Measurements from ENCODE around the gene MAN1A2. TPM values are rescaled to one million over a fixed set of nuclear protein-coding genes. Genes with fewer than 3 reads are reported as not detected.

MAN1A2 gene
- total RNA-seq, 1 donor: 51.0 TPM

- H3K27ac ChIP-seq (ENCODE audit: low read depth, low read length): no peak overlapping the region
- no peaks in the 10 kb centered on the region for H3K4me1 ChIP-seq (ENCODE audit: insufficient read depth, low read length)
- H3K79me2 ChIP-seq (ENCODE audit: insufficient read depth, low read length): peaks cover 62% of the 10 kb centered on the region
- no peak overlapping the region for H3K4me3 ChIP-seq (ENCODE audit: insufficient read depth, low read length)
- TF ChIP-seq CTCF (IDR thresholded peaks at IDR 0.05; ENCODE audit: extremely low read depth, low read depth, low read length): no peak
- H3K27me3 ChIP-seq (ENCODE audit: insufficient read depth, low read length): no peaks in the 10 kb centered on the region
- H2AFZ ChIP-seq (ENCODE audit: low read length): no peak overlapping the region
- DNase-seq (ENCODE audit: insufficient read length, low spot score, missing footprints): no peak
- peaks cover 12% of the 10 kb centered on the region for H4K20me1 ChIP-seq (ENCODE audit: insufficient read depth, low read length)
- no peaks in the 10 kb centered on the region for H3K9me3 ChIP-seq (ENCODE audit: low read depth, low read length)
- H3K4me2 ChIP-seq (ENCODE audit: insufficient read depth, low read length): no peak overlapping the region
- no peaks in the 10 kb centered on the region for H3K36me3 ChIP-seq (ENCODE audit: insufficient read depth, low read length)
Observed at GRCh38 chr1:117396074-117396473, 28.8 kb downstream of the MAN1A2 start.

GRCh38 chr1:117396636-117397035 is 29.4 kb downstream of the MAN1A2 start:
- Histone ChIP-seq H2AFZ (ENCODE audit: low read length) (no peak overlapping the region), H3K27ac (ENCODE audit: low read depth, low read length) (no peak overlapping the region), H3K9me3 (ENCODE audit: low read depth, low read length) (no peaks in the 10 kb centered on the region), H3K4me1 (ENCODE audit: insufficient read depth, low read length) (no peaks in the 10 kb centered on the region), H4K20me1 (ENCODE audit: insufficient read depth, low read length) (peaks cover 8% of the 10 kb centered on the region), H3K27me3 (ENCODE audit: insufficient read depth, low read length) (no peaks in the 10 kb centered on the region), H3K79me2 (ENCODE audit: insufficient read depth, low read length) (peaks cover 61% of the 10 kb centered on the region), H3K36me3 (ENCODE audit: insufficient read depth, low read length) (no peaks in the 10 kb centered on the region), H3K4me3 (ENCODE audit: insufficient read depth, low read length) (no peak overlapping the region), H3K4me2 (ENCODE audit: insufficient read depth, low read length) (no peak overlapping the region)
- TF ChIP-seq CTCF (IDR thresholded peaks at IDR 0.05; ENCODE audit: extremely low read depth, low read depth, low read length): no peak
- no peak for DNase-seq (ENCODE audit: insufficient read length, low spot score, missing footprints)

GRCh38 chr1:117398957-117399356 is 31.7 kb downstream of the MAN1A2 start:
- Histone ChIP-seq H2AFZ (ENCODE audit: low read length) (no peak overlapping the region), H3K79me2 (ENCODE audit: insufficient read depth, low read length) (peaks cover 43% of the 10 kb centered on the region), H3K27me3 (ENCODE audit: insufficient read depth, low read length) (no peaks in the 10 kb centered on the region), H3K4me3 (ENCODE audit: insufficient read depth, low read length) (no peak overlapping the region), H3K27ac (ENCODE audit: low read depth, low read length) (no peak overlapping the region), H3K36me3 (ENCODE audit: insufficient read depth, low read length) (no peaks in the 10 kb centered on the region), H3K4me2 (ENCODE audit: insufficient read depth, low read length) (no peak overlapping the region), H3K4me1 (ENCODE audit: insufficient read depth, low read length) (no peaks in the 10 kb centered on the region), H4K20me1 (ENCODE audit: insufficient read depth, low read length) (peaks cover 4% of the 10 kb centered on the region), H3K9me3 (ENCODE audit: low read depth, low read length) (no peaks in the 10 kb centered on the region)
- DNase-seq (ENCODE audit: insufficient read length, low spot score, missing footprints): no peak
- no peak for TF ChIP-seq CTCF (IDR thresholded peaks at IDR 0.05; ENCODE audit: extremely low read depth, low read depth, low read length)

GRCh38 chr1:117401761-117402160 is 34.5 kb downstream of the MAN1A2 start:
- no peaks in the 10 kb centered on the region for H3K9me3 ChIP-seq (ENCODE audit: low read depth, low read length)
- no peaks in the 10 kb centered on the region for H3K36me3 ChIP-seq (ENCODE audit: insufficient read depth, low read length)
- no peak overlapping the region for H3K4me2 ChIP-seq (ENCODE audit: insufficient read depth, low read length)
- TF ChIP-seq CTCF (IDR thresholded peaks at IDR 0.05; ENCODE audit: extremely low read depth, low read depth, low read length): no peak
- no peaks in the 10 kb centered on the region for H3K27me3 ChIP-seq (ENCODE audit: insufficient read depth, low read length)
- DNase-seq (ENCODE audit: insufficient read length, low spot score, missing footprints): no peak
- no peak overlapping the region for H3K4me3 ChIP-seq (ENCODE audit: insufficient read depth, low read length)
- peaks cover 4% of the 10 kb centered on the region for H4K20me1 ChIP-seq (ENCODE audit: insufficient read depth, low read length)
- no peaks in the 10 kb centered on the region for H3K4me1 ChIP-seq (ENCODE audit: insufficient read depth, low read length)
- H3K79me2 ChIP-seq (ENCODE audit: insufficient read depth, low read length): peaks cover 30% of the 10 kb centered on the region
- H2AFZ ChIP-seq (ENCODE audit: low read length): no peak overlapping the region
- no peak overlapping the region for H3K27ac ChIP-seq (ENCODE audit: low read depth, low read length)
